Astrocyte (in vitro differentiated cells and primary cell): Measurements from ENCODE around the gene NEK10. TPM values are rescaled to one million over a fixed set of nuclear protein-coding genes. Genes with fewer than 3 reads are reported as not detected.

Experiments used
- DNase-seq: peaks from one replicate; pipeline ENCODE4 v3.0.0-alpha.2; 2010; ENCODE audit warnings: low read depth
- FAIRE-seq: peaks from 2 replicates; lab custom pipeline; 2011; peaks lifted over from hg19 to GRCh38; lab: Jason Lieb, UNC
- H2AFZ ChIP-seq: 2 replicates; pipeline ENCODE4 v1.6.0; 2012; ENCODE audit warnings: low read depth, low read length, inconsistent platforms
- H3K27ac ChIP-seq: 2 replicates; pipeline ENCODE4 v1.5.1; 2011; ENCODE audit warnings: low read depth, low read length, inconsistent platforms
- H3K27me3 ChIP-seq: 2 replicates; pipeline ENCODE4 v1.6.0; 2011; ENCODE audit warnings: low read length, inconsistent platforms; ENCODE audit not compliant: insufficient read depth
- H3K36me3 ChIP-seq: 2 replicates; pipeline ENCODE4 v1.5.1; 2011; ENCODE audit warnings: low read length, inconsistent platforms; ENCODE audit not compliant: insufficient read depth
- H3K4me1 ChIP-seq: 2 replicates; pipeline ENCODE4 v1.5.1; 2011; ENCODE audit warnings: low read length, inconsistent platforms; ENCODE audit not compliant: insufficient read depth
- H3K4me2 ChIP-seq: 2 replicates; pipeline ENCODE4 v1.6.0; 2012; ENCODE audit warnings: low read length, inconsistent platforms
- H3K4me3 ChIP-seq: 2 replicates; pipeline ENCODE4 v1.5.1; 2011; ENCODE audit warnings: low read depth, mild to moderate bottlenecking, low read length, inconsistent platforms; ENCODE audit not compliant: insufficient read depth
- H3K79me2 ChIP-seq: 2 replicates; pipeline ENCODE4 v1.6.0; 2012; ENCODE audit warnings: mild to moderate bottlenecking, low read length, inconsistent platforms; ENCODE audit not compliant: insufficient read depth
- H3K9ac ChIP-seq: 2 replicates; pipeline ENCODE4 v1.6.0; 2012; ENCODE audit warnings: mild to moderate bottlenecking, low read length, inconsistent platforms
- H3K9me3 ChIP-seq: 2 replicates; pipeline ENCODE4 v1.5.1; 2012; ENCODE audit warnings: low read depth, mild to moderate bottlenecking, low read length, inconsistent platforms; ENCODE audit not compliant: insufficient read depth
- H4K20me1 ChIP-seq: 2 replicates; pipeline ENCODE4 v1.6.0; 2012; ENCODE audit warnings: low read length, inconsistent platforms; ENCODE audit not compliant: insufficient read depth
- H3K27ac Mint-ChIP-seq: one replicate; pipeline ENCODE4 v1.8.0; 2021; ENCODE audit warnings: mild to moderate bottlenecking, mixed read lengths; ENCODE audit not compliant: unreplicated experiment
- H3K27me3 Mint-ChIP-seq: one replicate; pipeline ENCODE4 v1.8.0; 2021; ENCODE audit warnings: low read depth, mixed read lengths; ENCODE audit not compliant: unreplicated experiment
- H3K36me3 Mint-ChIP-seq: one replicate; pipeline ENCODE4 v1.8.0; 2021; ENCODE audit warnings: low read depth, mixed read lengths; ENCODE audit not compliant: unreplicated experiment
- H3K4me1 Mint-ChIP-seq: one replicate; pipeline ENCODE4 v1.8.0; 2021; ENCODE audit warnings: low read depth, mixed read lengths; ENCODE audit not compliant: unreplicated experiment
- H3K4me3 Mint-ChIP-seq: one replicate; pipeline ENCODE4 v1.8.0; 2021; ENCODE audit warnings: mild to moderate bottlenecking, moderate library complexity, mixed read lengths; ENCODE audit not compliant: unreplicated experiment
- H3K9me3 Mint-ChIP-seq: one replicate; pipeline ENCODE4 v1.8.0; 2021; ENCODE audit warnings: mild to moderate bottlenecking, mixed read lengths; ENCODE audit not compliant: unreplicated experiment
- EZH2 ChIP-seq: IDR thresholded peaks from 2 replicates; pipeline ENCODE4 v1.6.1; 2012; ENCODE audit warnings: mild to moderate bottlenecking, low read length, inconsistent platforms; ENCODE audit not compliant: insufficient read depth
- total RNA-seq: library from RNA; stranded (reverse); gene quantifications from 2 replicates; pipeline ENCODE4 v1.2.1, GENCODE V29; 2021
- TF ChIP-seq, protein P1 (sequence below): IDR thresholded peaks from 2 replicates; pipeline ENCODE4 v1.5.1; 2011; ENCODE audit warnings: low read depth, mild to moderate bottlenecking, inconsistent platforms, low read length, moderate library complexity; ENCODE audit not compliant: insufficient read depth

The NEK10 gene
- total RNA-seq, 1 donor from 2014 or later = 3.2 TPM

DNA sequence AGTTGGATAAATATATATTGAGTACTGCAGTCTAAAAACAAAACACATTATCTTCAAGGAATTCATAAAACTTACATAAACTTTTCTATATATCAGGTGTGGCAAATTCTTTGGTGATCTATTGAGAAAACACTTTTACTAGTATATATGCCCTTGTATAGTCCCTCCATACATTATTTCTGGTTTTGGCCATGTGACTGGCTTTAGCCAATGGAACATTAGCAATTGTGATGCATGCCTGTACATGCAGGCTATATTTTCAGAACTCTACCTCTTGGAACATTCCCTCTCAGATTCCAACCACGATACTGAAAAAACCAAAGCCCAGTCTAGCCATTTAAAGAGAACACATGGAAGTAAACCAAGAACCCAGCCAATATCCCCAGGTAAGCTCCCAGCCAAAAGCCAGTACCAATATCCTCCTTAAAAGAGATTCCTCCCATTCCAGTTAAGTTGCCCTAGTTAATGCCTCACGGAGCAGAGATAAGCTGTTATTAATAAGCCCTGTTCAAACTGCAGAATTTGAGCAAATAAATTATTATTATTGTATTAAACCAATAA is 152.8 kb downstream of the NEK10 start:
- H3K4me1 Mint-ChIP-seq = peaks cover 13% of the 10 kb centered on the region
- FAIRE-seq = no peak

DNA sequence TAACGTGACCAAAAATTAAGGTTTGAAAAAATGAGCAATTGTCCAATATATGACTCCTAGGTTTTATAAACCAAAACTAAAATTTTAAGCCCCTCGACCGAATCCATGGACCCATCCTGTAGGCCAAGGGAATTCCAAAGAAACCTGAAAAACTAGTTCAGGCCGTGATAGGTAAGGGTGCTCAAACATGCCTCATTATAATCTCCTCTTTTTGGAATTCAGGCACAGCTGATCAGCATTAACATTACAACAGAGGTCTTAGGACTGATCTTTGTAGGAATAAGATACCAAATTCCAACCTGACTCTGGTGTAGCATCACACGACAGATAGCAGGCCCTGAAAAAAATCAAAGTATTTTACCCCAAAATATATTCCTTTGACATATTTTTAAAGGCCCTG is 155.7 kb downstream of the NEK10 start:
- no peaks in the 10 kb centered on the region for H4K20me1 ChIP-seq
- Mint-ChIP-seq H3K36me3 (peaks cover 8% of the 10 kb centered on the region), H3K9me3 (peaks cover 4% of the 10 kb centered on the region), H3K27ac (no peak overlapping the region), H3K4me1 (peaks cover 10% of the 10 kb centered on the region), H3K4me3 (no peak overlapping the region), H3K27me3 (no peaks in the 10 kb centered on the region)
- no peak for DNase-seq
- H3K9me3 ChIP-seq = no peaks in the 10 kb centered on the region
- no peaks in the 10 kb centered on the region for H3K27me3 ChIP-seq
- no peak overlapping the region for H3K4me3 ChIP-seq
- no peak overlapping the region for H2AFZ ChIP-seq
- no peak for FAIRE-seq
- no peak overlapping the region for H3K27ac ChIP-seq
- TF ChIP-seq, protein P1, sequence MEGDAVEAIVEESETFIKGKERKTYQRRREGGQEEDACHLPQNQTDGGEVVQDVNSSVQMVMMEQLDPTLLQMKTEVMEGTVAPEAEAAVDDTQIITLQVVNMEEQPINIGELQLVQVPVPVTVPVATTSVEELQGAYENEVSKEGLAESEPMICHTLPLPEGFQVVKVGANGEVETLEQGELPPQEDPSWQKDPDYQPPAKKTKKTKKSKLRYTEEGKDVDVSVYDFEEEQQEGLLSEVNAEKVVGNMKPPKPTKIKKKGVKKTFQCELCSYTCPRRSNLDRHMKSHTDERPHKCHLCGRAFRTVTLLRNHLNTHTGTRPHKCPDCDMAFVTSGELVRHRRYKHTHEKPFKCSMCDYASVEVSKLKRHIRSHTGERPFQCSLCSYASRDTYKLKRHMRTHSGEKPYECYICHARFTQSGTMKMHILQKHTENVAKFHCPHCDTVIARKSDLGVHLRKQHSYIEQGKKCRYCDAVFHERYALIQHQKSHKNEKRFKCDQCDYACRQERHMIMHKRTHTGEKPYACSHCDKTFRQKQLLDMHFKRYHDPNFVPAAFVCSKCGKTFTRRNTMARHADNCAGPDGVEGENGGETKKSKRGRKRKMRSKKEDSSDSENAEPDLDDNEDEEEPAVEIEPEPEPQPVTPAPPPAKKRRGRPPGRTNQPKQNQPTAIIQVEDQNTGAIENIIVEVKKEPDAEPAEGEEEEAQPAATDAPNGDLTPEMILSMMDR = no peak
- TF ChIP-seq EZH2 = no peak
- H3K4me2 ChIP-seq = no peak overlapping the region
- no peaks in the 10 kb centered on the region for H3K36me3 ChIP-seq
- H3K79me2 ChIP-seq = no peaks in the 10 kb centered on the region
- H3K9ac ChIP-seq = no peak overlapping the region
- peaks cover 12% of the 10 kb centered on the region for H3K4me1 ChIP-seq

More for the DNA sequence above, 152.8 kb downstream of the NEK10 start:
- Mint-ChIP-seq H3K27ac (no peak overlapping the region), H3K36me3 (peaks cover 8% of the 10 kb centered on the region), H3K27me3 (no peaks in the 10 kb centered on the region), H3K9me3 (peaks cover 4% of the 10 kb centered on the region), H3K4me3 (no peak overlapping the region)
- Histone ChIP-seq H4K20me1 (no peaks in the 10 kb centered on the region), H3K79me2 (no peaks in the 10 kb centered on the region), H3K4me3 (no peak overlapping the region), H3K27ac (peak overlapping the region; percentile 46), H3K4me2 (no peak overlapping the region), H3K9ac (no peak overlapping the region), H3K36me3 (no peaks in the 10 kb centered on the region), H3K4me1 (peaks cover 12% of the 10 kb centered on the region), H3K27me3 (no peaks in the 10 kb centered on the region), H3K9me3 (no peaks in the 10 kb centered on the region), H2AFZ (no peak overlapping the region)
- DNase-seq = no peak
- TF ChIP-seq EZH2 = no peak

GRCh38 chr3:27209617-27210264 is 159.4 kb downstream of the NEK10 start:
- Histone ChIP-seq H3K9ac (no peak overlapping the region), H3K79me2 (no peaks in the 10 kb centered on the region), H3K4me1 (no peaks in the 10 kb centered on the region), H3K9me3 (no peaks in the 10 kb centered on the region), H3K4me2 (no peak overlapping the region), H3K36me3 (no peaks in the 10 kb centered on the region), H3K27me3 (no peaks in the 10 kb centered on the region), H4K20me1 (no peaks in the 10 kb centered on the region), H3K27ac (no peak overlapping the region), H3K4me3 (no peak overlapping the region), H2AFZ (no peak overlapping the region)
- FAIRE-seq (no peak), DNase-seq (no peak)
- Mint-ChIP-seq H3K4me1 (no peaks in the 10 kb centered on the region), H3K27ac (no peak overlapping the region), H3K9me3 (peaks cover 4% of the 10 kb centered on the region), H3K27me3 (no peaks in the 10 kb centered on the region), H3K36me3 (peaks cover 5% of the 10 kb centered on the region), H3K4me3 (no peak overlapping the region)
- TF ChIP-seq, protein P1 = no peak
- no peak for TF ChIP-seq EZH2
